ENCODE measurements around the gene MPHOSPH8.

MPHOSPH8 gene

GRCh38 chr13:19657872-19658591 is 24.6 kb downstream of the MPHOSPH8 start:
- H3K4me3 ChIP-seq (ENCODE audit: control insufficient read depth in 1 of 7, extremely low read depth in 1 of 7, insufficient read depth in 4 of 7, low read depth in 2 of 7, low read length in 6 of 7), result no peak overlapping the region
- WGBS (ENCODE audit: insufficient coverage), result 71% methylated on average over 4 of the region's 4 CpGs
- no peaks in the 10 kb centered on the region for H3K9me3 ChIP-seq (ENCODE audit: control extremely low read depth in 1 of 5, control insufficient read depth in 4 of 5, insufficient read depth in 2 of 5, low read depth in 1 of 5, low read length in 4 of 5)
- H3K36me3 ChIP-seq (ENCODE audit: control insufficient read depth in 4 of 4, insufficient read depth in 4 of 4, low read length in 3 of 4), result peaks cover 8 to 44% (median 34%) of the 10 kb centered on the region in 4 experiments
- ChIA-PET CTCF (no interaction called here), POLR2A (no interaction called here)
- H3K4me1 ChIP-seq (ENCODE audit: control extremely low read depth in 1 of 4, control insufficient read depth in 4 of 4, insufficient read depth in 4 of 4, low read length in 3 of 4), result no peaks in the 10 kb centered on the region
- H3K27ac ChIP-seq (ENCODE audit: insufficient read depth in 1 of 2, low read depth in 1 of 2, low read length in 2 of 2, poor library complexity in 1 of 2, severe bottlenecking in 2 of 2), result no peak overlapping the region
- H3K27me3 ChIP-seq (replicated peaks in 2 of 5; ENCODE audit: control insufficient read depth in 4 of 5, insufficient read depth in 5 of 5, low read length in 4 of 5), result no peaks in the 10 kb centered on the region
- peak in 1 of 3 donors; percentile 4 for DNase-seq

- H3K27me3 ChIP-seq (replicated peaks in 2 of 5; ENCODE audit: control insufficient read depth in 4 of 5, insufficient read depth in 5 of 5, low read length in 4 of 5), result no peaks in the 10 kb centered on the region
- H3K4me1 ChIP-seq (ENCODE audit: control extremely low read depth in 1 of 4, control insufficient read depth in 4 of 4, insufficient read depth in 4 of 4, low read length in 3 of 4), result no peaks in the 10 kb centered on the region
- H3K36me3 ChIP-seq (ENCODE audit: control insufficient read depth in 4 of 4, insufficient read depth in 4 of 4, low read length in 3 of 4), result peaks cover 10 to 50% (median 39%) of the 10 kb centered on the region in 4 experiments
- no peak overlapping the region for H3K27ac ChIP-seq (ENCODE audit: insufficient read depth in 1 of 2, low read depth in 1 of 2, low read length in 2 of 2, poor library complexity in 1 of 2, severe bottlenecking in 2 of 2)
- H3K4me3 ChIP-seq (ENCODE audit: control insufficient read depth in 1 of 7, extremely low read depth in 1 of 7, insufficient read depth in 4 of 7, low read depth in 2 of 7, low read length in 6 of 7), result no peak overlapping the region
- CTCF ChIA-PET, result no interaction called here
- POLR2A ChIA-PET, result no interaction called here
- DNase-seq, result no peak
- H3K9me3 ChIP-seq (ENCODE audit: control extremely low read depth in 1 of 5, control insufficient read depth in 4 of 5, insufficient read depth in 2 of 5, low read depth in 1 of 5, low read length in 4 of 5), result no peaks in the 10 kb centered on the region
These were observed 25.4 kb downstream of the MPHOSPH8 start for GRCh38 chr13:19658831-19659230.

GRCh38 chr13:19661126-19661525 is 27.7 kb downstream of the MPHOSPH8 start:
- CTCF ChIA-PET, result interaction anchor here (0.9 kb wide), 1 partner anchor 87 kb away, joined by 3 read pairs; no protein-coding TSS in a partner anchor
- H3K36me3 ChIP-seq (ENCODE audit: control insufficient read depth in 4 of 4, insufficient read depth in 4 of 4, low read length in 3 of 4), result peaks cover 14 to 67% (median 49%) of the 10 kb centered on the region in 4 experiments

DNA sequence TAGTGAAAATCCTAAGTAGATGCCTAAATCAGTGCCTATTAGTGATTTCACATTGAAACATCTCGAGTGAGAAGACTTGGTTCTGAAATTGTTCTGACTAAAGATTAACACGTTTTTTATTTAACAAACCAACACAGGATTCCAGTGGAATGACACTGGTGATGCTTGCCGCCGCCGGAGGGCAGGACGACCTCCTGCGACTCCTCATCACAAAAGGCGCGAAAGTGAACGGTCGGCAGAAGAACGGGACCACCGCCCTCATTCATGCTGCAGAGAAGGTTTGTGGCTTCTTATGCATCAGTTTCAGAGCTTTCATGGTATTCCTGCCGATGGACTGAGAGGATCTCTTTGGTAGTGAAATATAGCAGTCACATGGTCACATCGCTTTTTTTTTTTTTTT is 28.1 kb downstream of the MPHOSPH8 start:
- WGBS (ENCODE audit: insufficient coverage), result 98% methylated on average over 14 of the region's 15 CpGs
- no peak for DNase-seq
- CTCF ChIA-PET, result interaction anchor here (0.9 kb wide), 1 partner anchor 86 kb away, joined by 3 read pairs; no protein-coding TSS in a partner anchor
- Histone ChIP-seq H3K36me3 (ENCODE audit: control insufficient read depth in 4 of 4, insufficient read depth in 4 of 4, low read length in 3 of 4) (peaks cover 14 to 72% (median 52%) of the 10 kb centered on the region in 4 experiments), H3K4me3 (ENCODE audit: control insufficient read depth in 1 of 7, extremely low read depth in 1 of 7, insufficient read depth in 4 of 7, low read depth in 2 of 7, low read length in 6 of 7) (no peak overlapping the region), H3K9me3 (ENCODE audit: control extremely low read depth in 1 of 5, control insufficient read depth in 4 of 5, insufficient read depth in 2 of 5, low read depth in 1 of 5, low read length in 4 of 5) (no peaks in the 10 kb centered on the region), H3K4me1 (ENCODE audit: control extremely low read depth in 1 of 4, control insufficient read depth in 4 of 4, insufficient read depth in 4 of 4, low read length in 3 of 4) (peaks cover 0 to 6% (median 0%) of the 10 kb centered on the region in 4 experiments), H3K27me3 (replicated peaks in 2 of 5; ENCODE audit: control insufficient read depth in 4 of 5, insufficient read depth in 5 of 5, low read length in 4 of 5) (no peaks in the 10 kb centered on the region), H3K27ac (ENCODE audit: insufficient read depth in 1 of 2, low read depth in 1 of 2, low read length in 2 of 2, poor library complexity in 1 of 2, severe bottlenecking in 2 of 2) (no peak overlapping the region)
- POLR2A ChIA-PET, result no interaction called here

More at GRCh38 chr13:19661126-19661525, 27.7 kb downstream of the MPHOSPH8 start:
- H3K9me3 ChIP-seq (ENCODE audit: control extremely low read depth in 1 of 5, control insufficient read depth in 4 of 5, insufficient read depth in 2 of 5, low read depth in 1 of 5, low read length in 4 of 5), result no peaks in the 10 kb centered on the region
- H3K27ac ChIP-seq (ENCODE audit: insufficient read depth in 1 of 2, low read depth in 1 of 2, low read length in 2 of 2, poor library complexity in 1 of 2, severe bottlenecking in 2 of 2), result no peak overlapping the region
- DNase-seq, result no peak
- peaks cover 0 to 6% (median 0%) of the 10 kb centered on the region in 4 experiments for H3K4me1 ChIP-seq (ENCODE audit: control extremely low read depth in 1 of 4, control insufficient read depth in 4 of 4, insufficient read depth in 4 of 4, low read length in 3 of 4)
- WGBS (ENCODE audit: insufficient coverage), result no CpG with 5 or more reads among the region's 2 CpGs
- no peak overlapping the region for H3K4me3 ChIP-seq (ENCODE audit: control insufficient read depth in 1 of 7, extremely low read depth in 1 of 7, insufficient read depth in 4 of 7, low read depth in 2 of 7, low read length in 6 of 7)
- H3K27me3 ChIP-seq (replicated peaks in 2 of 5; ENCODE audit: control insufficient read depth in 4 of 5, insufficient read depth in 5 of 5, low read length in 4 of 5), result no peaks in the 10 kb centered on the region
- POLR2A ChIA-PET, result no interaction called here

DNA sequence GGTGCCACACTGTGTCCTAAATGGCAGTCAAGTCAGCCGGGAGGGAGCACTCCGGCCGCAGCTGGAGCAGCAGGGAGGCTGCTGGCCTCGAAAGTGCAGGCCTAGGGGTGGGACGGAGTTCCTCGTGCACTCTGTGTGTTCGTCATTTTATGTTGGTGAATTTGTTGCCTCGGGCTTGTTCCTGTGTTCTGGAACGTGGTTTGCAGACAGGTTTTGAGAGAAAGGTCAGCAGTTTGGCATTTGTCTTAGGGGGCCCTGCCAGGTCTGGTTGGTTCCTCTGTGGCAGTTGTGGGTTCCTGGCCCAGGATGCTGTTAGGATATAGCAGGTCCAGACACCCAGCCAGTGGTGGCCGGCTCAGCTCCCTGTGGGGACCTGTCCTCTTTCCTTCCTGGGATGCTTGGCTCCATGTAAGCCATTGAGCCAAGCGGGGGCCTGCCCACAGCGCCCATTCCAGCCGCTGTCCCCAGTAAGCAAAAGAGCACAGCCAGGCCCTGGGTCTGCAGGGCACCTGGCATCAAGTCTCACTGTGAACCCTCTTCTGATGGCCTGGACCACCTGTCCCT is 30.0 kb downstream of the MPHOSPH8 start:
- Histone ChIP-seq H3K36me3 (ENCODE audit: control insufficient read depth in 4 of 4, insufficient read depth in 4 of 4, low read length in 3 of 4) (peaks cover 19 to 88% (median 63%) of the 10 kb centered on the region in 4 experiments), H3K4me3 (ENCODE audit: control insufficient read depth in 1 of 7, extremely low read depth in 1 of 7, insufficient read depth in 4 of 7, low read depth in 2 of 7, low read length in 6 of 7) (no peak overlapping the region), H3K27me3 (replicated peaks in 2 of 5; ENCODE audit: control insufficient read depth in 4 of 5, insufficient read depth in 5 of 5, low read length in 4 of 5) (no peaks in the 10 kb centered on the region), H3K27ac (ENCODE audit: insufficient read depth in 1 of 2, low read depth in 1 of 2, low read length in 2 of 2, poor library complexity in 1 of 2, severe bottlenecking in 2 of 2) (no peak overlapping the region), H3K9me3 (ENCODE audit: control extremely low read depth in 1 of 5, control insufficient read depth in 4 of 5, insufficient read depth in 2 of 5, low read depth in 1 of 5, low read length in 4 of 5) (no peaks in the 10 kb centered on the region), H3K4me1 (ENCODE audit: control extremely low read depth in 1 of 4, control insufficient read depth in 4 of 4, insufficient read depth in 4 of 4, low read length in 3 of 4) (peaks cover 0 to 6% (median 0%) of the 10 kb centered on the region in 4 experiments)
- DNase-seq, result no peak
- WGBS (ENCODE audit: insufficient coverage), result 94% methylated on average over 13 of the region's 13 CpGs
- ChIA-PET POLR2A (no interaction called here), CTCF (no interaction called here)

DNA sequence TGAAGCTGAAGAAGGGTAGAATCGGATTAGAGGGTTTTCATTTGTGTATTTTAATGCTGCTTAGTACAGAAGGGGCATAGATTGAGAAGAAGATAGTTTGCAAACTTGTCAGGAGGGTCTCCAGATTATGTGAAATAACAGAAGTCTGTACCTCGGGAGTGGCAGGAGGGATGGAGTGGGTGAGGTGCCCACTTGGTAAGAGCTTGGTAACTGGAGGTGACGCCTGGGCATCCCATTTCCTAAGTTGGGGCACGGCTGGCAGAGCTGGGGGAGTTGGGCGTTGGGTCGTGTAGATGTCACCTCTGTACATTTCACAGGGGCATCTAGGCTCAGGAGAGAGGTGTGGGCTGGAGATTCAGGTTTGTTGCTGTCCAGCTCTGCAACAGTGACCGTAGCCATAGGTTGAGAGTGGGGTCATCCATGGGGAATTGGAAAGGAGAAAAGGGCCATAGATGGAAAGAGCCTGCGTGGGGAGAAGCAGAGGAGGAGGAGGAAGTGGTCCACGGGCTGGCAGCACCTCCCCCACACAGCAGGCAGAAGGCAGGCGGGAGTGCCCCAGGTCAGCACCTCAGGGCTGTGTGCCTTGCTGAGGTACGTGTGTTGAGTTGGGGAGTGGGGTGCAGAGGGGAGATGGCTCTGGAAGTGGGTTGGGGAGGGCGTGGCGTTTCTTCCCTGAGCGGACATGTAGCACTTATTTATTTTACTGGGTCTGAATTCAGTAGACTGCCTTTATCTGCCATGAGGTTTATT is 31.2 kb downstream of the MPHOSPH8 start:
- no peaks in the 10 kb centered on the region for H3K9me3 ChIP-seq (ENCODE audit: control extremely low read depth in 1 of 5, control insufficient read depth in 4 of 5, insufficient read depth in 2 of 5, low read depth in 1 of 5, low read length in 4 of 5)
- H3K27me3 ChIP-seq (replicated peaks in 2 of 5; ENCODE audit: control insufficient read depth in 4 of 5, insufficient read depth in 5 of 5, low read length in 4 of 5), result no peaks in the 10 kb centered on the region
- ChIA-PET CTCF (interaction anchor here (1.0 kb wide), 1 partner anchor 11 kb away, joined by 3 read pairs; no protein-coding TSS in a partner anchor), POLR2A (no interaction called here)
- H3K36me3 ChIP-seq (ENCODE audit: control insufficient read depth in 4 of 4, insufficient read depth in 4 of 4, low read length in 3 of 4), result peaks cover 19 to 89% (median 60%) of the 10 kb centered on the region in 4 experiments
- H3K4me3 ChIP-seq (ENCODE audit: control insufficient read depth in 1 of 7, extremely low read depth in 1 of 7, insufficient read depth in 4 of 7, low read depth in 2 of 7, low read length in 6 of 7), result no peak overlapping the region
- no peak for DNase-seq
- peaks cover 0 to 6% (median 0%) of the 10 kb centered on the region in 4 experiments for H3K4me1 ChIP-seq (ENCODE audit: control extremely low read depth in 1 of 4, control insufficient read depth in 4 of 4, insufficient read depth in 4 of 4, low read length in 3 of 4)
- H3K27ac ChIP-seq (ENCODE audit: insufficient read depth in 1 of 2, low read depth in 1 of 2, low read length in 2 of 2, poor library complexity in 1 of 2, severe bottlenecking in 2 of 2), result peak overlapping the region in 1 of 2 experiments; percentile 22
- WGBS (ENCODE audit: insufficient coverage), result 84% methylated on average over 11 of the region's 14 CpGs

Data from common myeloid progenitor, CD34-positive (primary cell).